GM21723 (cell line): ENCODE data around the gene RALGDS.

ENCODE experiments used
- ATAC-seq: cut with Tn5 transposase; IDR thresholded peaks from one replicate; pipeline ENCODE4 v1.9.1; 2021; ENCODE audit warnings: mild to moderate bottlenecking, moderate library complexity; ENCODE audit not compliant: unreplicated experiment

RALGDS gene

DNA sequence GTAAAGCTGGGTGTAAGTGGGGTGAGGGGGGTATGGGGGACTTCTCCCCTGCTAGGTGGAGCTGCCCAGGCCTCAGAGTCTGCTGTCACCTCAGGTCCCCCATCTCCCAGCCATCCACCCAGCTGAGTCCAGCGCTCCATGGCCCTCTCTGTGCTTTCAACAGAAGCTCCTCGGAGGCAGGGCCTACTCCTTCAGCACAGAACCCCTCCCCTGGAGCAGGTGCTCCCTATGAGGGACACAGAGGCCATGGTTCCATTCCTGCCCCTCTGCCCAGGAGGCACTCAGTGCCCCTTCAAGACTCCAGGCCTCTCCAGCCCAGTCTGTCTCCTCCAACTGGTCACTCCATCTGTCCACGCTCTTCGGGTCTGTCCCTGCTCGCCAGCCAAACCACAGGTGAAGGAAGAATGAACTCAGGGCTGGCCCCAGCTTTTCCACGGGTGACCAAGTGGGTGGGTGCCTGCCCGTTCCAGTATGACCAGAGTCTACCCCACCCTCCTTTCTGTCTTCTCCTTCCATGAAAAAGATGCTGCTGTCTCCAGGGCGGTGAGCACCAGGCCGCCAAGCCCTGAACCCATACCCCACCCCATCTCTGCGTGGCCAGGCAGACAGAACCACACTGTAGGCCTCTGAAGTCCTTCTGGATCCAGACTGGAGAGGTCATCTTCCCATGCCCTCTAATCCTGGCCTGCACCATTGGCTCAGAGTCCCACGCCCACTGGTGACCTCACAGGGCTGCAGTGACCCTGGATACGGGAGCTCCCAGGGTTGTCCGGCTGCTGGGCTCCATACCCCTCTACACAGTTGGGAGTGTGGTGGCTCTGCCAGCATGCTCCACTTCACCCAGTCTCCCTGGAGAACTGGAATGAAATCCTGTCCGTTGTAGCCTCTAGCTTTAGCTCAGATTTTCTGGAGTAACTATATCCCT, 30.8 kb upstream of the RALGDS start:
- no peak for ATAC-seq

DNA sequence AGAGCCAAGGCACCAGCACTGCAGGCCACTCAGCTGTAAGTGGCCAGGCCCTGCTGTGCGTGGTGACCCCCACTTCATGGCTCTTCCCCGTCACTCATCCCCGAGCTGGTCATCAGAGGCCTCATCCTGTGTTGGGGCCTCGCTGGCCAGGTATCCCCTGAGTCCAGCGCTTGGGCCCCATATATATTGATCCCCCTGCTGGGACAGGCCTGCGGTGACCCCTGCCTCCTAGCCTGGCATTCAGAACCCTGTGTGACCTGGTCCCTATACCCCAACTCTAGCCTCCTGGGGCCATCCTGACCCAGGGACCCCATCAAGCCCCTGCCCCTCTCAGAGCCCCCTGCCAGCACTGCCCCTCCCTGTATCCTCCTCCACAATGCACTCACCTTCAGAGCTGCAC, 30.0 kb upstream of the RALGDS start:
- ATAC-seq, result no peak

DNA sequence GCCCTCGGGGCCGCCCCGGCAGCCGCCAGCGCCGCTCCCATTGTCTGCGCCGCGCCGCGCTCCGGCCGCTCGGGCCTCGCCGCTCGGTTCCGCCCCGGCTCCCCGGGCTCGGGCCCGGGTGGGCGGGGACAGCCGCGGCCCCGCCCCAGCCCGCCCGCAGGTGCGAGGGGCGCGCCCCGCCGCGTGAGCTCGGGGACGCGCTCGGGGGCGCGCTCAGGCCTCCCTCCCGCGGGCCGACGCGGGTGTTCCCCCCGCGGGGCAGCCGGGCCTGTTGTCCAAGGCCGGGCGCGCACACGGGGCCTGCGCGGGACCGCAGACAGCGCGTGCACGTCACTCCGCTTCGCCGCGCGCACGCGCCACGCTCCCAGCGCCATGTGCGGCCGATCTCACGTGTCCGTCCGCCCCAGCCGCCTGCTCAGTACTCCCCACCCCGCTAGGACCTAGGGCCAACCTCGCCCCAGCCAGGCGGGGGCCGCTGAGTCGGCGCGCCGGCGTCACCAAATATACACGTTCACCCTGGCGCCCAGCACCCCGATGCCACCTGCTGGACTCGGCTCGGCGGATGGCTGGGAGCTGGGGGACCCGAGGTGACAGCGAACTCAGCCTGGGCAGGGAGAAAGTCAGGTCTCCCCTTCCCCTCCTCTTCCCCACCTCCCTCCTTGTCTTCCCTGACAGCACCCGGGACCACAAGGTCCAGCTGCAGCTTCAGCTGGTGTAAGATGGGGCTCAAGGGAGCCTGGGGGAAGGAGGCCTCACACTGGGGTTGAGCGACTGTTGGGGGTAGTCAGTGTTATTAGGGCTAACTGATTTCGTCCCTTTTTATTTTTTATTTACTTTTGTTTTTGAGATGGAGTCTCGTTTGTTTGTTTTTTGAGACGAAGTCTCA, 28.3 kb upstream of the RALGDS start:
- peak; percentile 67 for ATAC-seq

DNA sequence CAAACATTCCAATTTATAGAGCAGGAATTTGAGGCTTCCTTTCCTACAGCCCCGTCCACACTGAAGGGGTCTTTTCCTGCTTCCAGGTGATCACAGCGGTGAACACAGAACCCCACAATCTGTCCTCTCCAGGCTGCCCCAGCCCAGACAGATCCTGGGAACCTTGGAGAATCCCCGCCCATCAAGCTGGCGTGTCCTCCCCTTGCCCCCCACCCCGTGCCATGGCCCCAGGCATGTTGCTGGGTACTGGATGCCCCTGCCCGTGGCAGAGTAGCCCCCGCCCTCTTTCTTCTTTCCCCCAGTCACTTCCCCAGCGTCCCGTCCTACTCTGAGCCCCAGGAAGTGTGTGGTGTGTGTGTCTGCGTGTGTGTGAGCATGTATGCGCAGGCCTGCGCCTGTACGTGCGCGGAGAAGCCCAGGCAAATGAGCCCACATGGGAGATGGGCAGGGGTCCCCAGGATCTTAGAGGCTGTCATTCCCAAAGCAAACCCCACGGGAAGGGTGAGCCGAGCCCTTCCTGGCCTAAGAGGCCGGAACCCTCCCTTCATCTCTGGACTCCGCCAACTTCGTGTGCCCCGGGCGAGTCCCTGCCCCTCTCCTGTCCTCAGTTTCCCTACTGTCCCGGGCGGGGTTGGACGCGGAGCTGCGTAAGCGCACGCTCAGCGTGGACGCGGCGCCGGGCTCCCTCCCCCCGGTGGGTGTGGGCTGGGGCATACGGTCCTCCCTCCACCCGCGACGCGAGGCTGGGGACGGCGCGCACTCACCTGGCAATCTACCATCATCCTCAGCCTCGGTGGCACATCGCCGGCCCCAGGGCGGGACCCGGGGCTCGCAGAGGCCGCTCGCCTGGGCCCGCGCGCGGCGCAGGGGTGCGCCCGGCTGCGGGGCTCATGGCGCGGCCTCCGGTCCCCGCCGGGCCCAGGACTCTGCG, 27.4 kb upstream of the RALGDS start:
- ATAC-seq, result peak; percentile 7

DNA sequence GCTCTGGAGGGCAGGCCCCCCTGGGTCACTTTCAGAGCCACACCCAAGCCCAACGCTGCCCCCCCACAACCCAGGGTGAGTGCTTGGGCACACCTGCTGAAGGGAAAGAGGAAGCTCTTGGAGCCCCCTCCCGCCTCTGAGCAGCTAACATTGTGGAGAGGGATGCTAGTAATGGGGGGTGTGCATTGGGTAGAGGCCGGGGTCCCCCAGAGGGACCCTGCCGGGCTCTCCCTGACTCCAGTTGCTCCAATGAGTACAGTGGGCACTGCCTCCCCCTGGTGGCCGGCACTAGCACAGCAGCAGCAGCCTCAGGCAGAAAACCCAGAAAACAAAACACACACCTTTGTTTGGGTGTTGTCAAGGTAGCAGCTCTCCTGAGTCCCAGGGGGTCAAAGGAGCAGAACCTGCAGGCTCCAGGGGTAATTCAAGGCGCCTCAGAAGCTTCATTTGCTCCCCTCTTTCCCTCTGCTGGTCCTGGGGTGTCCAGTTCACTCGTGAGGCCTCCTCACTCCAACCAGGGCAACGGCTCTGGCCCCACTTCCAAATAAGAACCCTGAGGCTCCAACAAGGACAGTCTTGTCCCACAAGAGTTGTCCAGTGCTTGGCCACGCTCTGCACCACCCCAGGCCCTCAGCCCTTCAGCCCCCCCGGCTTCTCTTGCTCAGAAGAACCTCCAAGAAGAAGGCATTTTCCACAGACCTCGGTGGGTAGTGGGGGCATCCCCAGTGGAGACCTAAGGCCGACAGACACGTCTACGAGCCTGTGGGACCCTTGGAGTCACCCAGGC, 26.6 kb upstream of the RALGDS start:
- peak; percentile 20 for ATAC-seq

DNA sequence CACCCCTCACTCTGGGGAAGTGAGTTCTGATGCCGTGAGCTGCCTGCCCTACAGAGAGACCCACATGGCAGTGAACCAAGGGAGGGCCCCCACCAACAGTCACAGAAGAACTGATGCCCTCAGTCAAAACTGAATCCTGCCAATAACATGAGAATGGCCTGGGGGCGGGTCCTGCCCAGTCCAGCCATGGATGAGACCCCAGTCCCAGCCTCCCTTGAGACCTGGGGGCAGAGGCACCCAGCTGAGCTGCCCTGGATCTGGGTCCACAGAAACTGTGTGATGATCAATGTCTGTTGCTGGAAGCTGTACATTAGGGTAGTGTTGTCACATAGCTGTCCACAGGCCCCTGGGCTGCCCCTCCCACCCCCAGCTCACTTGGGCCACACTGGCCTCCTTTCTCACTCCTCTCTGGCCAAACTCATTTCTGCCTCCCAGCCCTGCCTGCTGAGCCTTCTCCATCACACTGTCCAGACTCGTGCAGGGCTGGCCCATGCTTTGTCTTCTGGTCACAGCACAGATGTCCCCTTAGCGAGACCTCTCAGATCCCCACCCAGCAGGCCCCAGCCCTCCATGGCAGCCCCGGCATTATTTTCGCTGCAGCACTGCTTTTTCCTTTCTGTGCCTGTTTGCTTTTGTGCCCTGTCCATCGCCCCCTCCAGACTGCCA, 25.8 kb upstream of the RALGDS start:
- ATAC-seq, result no peak

DNA sequence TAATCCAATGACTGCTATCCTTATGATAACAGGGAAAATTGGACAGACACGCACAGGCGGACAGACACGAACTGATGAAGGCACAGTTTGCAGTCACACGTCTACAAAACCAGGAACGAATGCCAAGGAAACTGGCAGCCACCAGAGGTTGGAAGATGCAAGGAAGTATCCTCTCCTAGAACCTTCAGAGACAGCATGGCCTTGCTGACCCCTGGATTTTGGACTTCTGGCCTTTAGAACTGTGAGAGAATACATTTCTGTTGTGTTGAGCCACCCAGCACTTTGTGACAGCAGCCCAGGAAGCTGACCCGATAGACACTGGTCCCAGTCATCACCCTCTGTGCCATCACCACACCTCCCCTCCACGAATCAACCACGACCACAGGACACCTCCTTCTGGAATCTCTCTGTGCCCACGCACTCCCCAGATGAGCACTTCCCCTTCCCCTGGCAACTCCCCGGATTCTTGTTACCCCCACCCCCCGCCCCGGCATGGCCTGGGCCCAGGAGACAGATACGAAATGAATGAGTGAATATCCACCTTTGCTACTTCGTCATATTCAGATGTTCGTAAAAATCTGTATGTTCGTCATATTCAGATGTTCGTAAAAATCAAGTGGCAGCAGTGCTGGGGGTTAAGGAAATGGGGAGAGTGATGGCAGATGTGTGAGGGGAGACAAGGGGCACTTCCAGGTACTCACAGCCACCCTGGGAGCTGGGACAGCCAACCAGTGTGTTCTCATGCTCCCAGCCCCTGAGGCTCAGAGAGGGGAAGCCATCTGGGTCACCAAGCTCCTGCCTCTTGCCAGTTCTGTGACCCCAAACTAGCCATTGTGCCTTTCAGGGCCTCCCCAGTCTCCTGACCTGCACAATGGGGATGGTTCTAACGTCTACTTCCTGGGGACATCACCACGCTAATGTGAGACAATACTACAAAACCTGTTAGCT, 24.1 kb upstream of the RALGDS start:
- no peak for ATAC-seq

DNA sequence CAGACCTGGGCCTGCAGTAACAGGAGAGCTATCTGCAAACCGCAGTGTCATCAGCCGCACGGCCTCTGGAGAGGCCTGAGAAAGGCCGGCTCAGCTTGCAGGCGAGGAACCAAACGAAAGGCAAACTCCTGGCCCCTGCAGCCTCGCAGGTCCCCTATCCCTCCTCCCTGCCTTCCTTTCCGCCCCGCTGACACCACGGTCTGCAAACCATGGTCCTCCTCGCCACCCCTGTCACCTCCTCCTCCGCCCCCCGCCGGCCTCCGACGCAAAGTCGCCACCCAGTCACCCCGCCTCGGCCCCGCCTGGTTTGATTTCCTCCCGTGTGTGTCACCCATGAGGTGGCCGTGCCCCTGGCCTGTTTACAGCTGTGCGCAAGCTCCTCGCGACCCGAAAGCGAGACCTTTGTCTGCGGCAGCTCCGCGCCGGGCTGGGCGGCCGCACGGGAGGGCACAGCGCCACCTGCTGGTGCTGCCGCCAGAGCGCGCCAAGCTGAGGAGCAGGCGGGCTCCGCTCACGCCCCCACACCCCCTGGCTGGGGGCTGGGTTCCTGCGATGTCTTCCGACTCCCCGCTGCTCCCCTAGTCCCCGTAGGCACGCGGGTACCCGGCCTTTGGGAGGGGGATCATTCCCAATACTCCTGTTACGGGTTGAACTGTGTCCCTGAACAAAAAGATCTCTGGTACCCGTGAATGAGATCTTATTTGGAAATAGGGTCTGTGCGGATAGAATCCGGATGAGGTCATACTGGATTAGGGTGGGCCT, 23.3 kb upstream of the RALGDS start:
- peak; percentile 55 for ATAC-seq

DNA sequence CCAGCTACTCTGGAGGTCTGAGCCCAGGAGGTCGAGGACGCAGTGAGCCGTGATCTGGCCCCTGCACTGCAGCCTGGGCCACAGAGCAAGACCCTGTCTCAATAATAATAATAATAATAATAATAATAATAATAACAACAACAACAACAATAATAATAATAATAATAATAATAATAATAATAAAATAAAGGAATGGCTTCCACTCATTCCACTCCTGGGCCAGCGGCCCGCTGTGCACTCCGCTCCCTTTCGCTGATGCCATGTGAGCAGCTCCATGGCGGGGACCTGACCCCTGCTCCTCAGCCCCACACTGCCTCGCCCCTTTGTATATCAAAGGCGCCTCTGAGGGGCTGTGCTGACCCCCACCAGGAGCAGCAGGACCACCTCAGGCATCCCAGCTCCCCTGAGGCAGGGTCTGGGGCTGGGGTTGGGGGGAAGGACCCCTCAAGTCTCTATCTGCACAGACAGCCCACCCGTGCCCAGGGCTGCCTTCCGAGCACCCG, 22.6 kb upstream of the RALGDS start:
- no peak for ATAC-seq

DNA sequence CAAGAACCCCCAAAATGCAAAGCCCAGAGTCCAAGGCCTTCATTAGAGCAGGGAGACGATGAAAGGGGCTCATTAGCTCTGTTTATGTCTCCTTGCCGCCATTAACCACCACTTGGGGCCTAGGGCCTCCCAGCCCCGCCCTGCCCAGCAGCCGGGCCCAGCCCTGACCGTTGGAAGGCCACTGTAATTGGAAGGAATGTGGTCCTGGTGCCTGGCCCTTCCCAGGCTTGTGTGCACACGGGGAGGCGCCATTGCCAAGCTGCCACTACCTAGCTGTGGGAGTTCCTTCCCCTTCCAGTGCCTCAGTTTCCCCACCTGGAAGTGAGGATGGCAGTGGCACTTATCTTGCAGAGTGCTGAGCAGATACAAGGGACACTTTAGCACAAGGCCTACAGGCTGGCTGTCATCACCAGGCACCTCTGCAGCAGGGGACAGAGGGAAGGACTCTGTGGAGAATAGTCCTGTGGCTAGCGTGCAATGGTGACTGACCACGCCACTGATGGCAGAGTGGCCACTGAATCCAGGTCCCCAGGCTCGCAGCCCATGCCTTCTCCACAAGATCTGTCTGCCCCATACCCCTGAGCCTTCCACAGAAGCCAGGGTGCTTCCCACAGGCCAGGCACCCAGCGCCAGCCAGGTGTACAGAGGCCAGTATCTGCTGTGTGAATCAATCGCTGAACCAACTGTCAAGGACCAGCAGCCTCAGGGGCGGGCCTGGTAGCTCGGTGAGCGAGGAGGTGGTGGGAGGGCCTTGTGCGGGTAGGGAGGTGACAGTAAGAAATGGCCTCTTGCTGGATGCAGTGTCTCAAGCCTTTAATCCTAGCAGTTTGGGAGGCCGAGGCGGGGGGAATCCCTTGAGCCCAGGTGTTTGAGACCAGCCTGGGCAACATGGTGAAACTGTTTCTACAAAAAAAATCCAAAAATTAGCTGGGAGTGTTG, 21.9 kb upstream of the RALGDS start:
- ATAC-seq, result no peak

DNA sequence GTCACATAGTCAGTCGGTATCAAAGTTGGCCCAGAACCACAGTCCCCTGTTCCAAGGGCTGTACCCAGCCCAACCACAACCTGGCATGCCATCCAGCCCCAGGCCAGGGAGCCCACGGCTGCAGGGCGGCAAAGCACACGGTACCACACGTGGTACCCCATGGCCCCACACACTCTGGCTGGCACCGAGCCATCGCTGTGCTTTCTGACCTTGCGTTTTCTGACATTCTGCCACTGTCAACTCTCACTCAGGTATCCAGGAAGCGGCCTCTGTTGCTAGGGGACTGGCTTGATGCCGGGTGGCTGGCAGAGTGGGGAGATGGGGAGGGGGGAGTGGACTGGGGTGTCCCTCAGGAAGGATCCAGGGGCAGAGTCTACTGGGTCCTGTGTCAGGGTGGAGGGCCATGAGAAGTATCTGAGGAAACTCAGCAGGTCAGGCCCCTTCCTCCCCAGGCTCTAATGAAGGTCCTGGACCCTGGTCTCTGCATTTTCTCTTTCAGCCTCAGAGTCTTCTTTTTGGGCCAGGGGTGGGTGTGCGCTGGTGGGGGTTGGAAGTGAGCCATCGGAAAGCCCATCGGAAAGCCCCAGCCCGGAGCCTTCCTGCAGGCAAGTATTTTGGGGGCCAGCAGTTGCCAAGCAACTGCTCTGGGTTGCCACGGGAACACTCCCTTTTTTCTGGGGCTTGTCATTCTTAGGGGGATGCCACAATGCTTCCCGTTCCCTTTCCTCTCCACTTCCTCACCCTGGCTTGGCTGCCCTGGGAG, 21.0 kb upstream of the RALGDS start:
- no peak for ATAC-seq

DNA sequence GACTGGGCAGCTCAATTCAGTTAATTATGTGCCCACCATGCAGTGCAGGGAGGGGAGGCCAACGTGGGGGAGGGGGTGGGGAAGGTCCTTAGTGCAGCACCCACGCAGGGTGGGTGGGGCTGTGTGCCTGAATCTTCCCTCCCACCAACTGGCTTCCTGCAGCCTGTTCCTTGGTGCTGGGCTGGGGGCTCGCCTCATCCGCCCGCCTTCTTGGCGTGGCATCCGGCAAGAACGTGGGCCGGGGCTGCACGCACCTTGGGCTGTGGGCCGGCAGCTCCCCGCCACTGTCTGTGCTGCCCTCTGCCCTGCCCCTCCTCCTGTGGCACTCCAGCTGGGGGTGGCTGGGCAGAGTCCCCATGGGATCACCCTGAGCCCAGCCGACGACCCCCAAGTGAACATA, 19.6 kb upstream of the RALGDS start:
- no peak for ATAC-seq

DNA sequence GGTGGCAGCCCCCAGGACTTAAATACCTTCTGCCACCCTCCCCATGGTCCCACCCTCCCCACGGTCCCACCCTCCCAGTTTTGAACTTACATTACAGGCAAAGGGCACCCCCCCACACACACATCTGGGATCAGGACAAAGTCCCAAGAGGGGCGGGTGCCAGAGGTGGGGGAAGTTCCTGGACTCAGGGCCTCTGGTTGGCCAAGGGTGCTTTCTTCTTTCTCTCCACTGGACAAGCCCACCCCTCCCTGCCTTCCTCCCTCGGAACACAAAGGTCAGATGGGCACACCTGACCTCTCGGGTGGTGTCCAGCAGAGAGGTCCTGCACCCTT, 19.1 kb upstream of the RALGDS start:
- ATAC-seq, result no peak

DNA sequence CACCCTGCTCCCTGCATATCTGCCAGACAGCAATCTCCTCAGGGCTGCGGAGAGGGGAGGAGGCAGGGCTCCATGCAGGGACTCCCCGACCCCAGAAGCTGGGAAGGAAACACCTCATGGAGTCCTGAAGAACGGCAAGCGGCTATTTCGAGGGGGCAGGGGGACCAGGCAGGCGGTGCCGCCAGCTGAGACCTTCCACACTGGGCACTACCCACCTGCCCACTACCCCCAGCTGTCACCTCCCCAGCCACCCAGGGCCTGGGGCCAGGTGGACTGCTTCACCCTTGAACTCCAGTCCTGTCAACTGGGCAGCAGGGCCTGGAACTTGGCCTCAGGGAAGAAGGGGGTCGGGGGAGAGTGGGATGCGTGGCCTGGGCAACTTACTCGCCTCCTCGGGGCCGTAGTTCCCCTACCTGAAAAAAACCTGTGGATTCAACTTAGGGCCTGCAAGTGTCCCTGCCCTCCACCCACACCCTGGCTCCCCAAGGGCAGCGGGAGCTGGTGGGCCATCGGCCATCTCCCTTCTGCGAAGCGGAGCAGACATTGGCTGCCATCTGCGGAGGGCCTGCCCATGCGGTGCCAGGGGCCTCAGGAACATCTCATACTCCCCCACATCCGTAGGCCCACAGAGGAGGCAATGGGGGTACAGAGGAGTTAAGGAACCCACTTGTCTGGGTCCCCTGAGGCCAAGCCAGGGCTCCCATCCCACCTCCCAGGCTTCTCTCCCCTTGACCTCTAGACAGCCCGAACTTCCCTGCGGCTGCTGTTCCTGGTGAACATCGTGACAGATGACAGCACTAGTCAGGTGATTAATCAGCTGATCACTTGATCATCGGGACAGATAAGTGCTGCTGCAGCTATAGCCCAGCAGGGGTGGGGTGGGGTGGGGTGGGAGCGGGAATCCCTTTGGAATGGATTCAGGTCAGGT, 18.5 kb upstream of the RALGDS start:
- no peak for ATAC-seq
